NCI-H446 (cell line): Measurements from ENCODE around the gene B3GAT3.
"Not testable (repeated sequence)": the region's sequence is repeated elsewhere in the genome, so short reads cannot be mapped to it uniquely, and the experiment has no call there.

Source experiments
- DNase-seq, 2 experiments: peaks; one replicate each; lab custom pipeline; 2025; lab: John Stamatoyannopoulos, UW

B3GAT3 gene

GRCh38 chr11:62621567-62622470, at the start of gene B3GAT3:
B3GAT3 (minus strand) TSS chr11:62621986; CDS start chr11:62621947, 39 bp downstream.
- peak; percentile 94 to 99 for DNase-seq

- no peak for DNase-seq
Observed at GRCh38 chr11:62671236-62671607, 49.4 kb upstream of the B3GAT3 start.

DNA sequence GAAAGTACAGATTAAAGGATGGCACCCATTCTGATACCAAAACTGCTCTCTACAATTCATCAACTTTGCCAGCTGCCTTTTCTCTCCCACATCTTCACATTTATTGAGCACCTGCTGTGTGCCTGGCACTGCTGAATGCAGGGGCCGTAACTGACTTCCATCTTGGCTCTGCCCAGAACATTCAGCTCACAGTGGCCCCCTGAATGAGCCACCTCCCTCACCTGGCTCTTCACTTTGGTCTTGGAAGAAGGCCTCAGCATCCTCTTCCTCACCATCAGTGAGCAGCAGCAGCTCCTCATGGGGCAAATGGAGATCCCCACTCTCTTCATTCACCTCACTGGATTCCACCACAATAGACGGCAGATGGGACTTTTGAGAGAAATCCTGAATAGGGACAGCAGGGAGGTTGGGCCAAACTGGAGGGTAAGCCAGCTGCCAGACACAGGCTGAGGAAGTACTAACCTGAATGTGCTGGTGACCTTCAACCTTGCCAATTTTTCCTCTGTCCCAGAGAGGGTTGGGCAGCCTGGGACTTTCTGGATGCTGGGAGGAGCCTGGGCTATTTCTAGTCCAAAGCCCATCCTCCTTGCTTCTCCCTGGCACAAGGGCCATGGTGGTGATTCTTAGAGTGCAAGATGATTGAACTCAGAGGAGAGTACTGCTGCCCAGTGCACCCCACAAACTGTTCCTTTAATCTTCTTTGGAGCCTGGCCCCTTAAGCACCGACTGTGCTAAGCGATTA, 47.8 kb upstream of the B3GAT3 start:
- peak in 1 of 2 experiments; percentile 66 for DNase-seq

DNA sequence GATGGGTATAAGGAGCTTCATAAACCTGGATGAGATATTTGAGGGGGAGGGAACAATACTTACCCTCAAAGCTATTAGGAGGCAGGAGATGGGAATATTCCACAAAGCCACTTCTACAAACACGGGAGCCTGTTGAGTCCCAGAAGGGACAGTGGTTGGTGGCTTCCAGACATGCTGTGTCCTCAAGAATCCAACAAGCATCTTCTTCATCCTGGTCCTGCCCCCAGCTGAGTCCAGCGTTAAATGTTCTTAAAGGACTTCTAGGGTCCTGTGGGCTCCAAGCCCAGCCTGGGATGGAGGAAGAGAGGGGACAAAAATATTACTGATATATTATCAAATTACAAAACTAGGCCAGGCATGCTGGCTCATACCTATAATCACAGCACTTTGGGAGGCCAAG, 45.7 kb upstream of the B3GAT3 start:
- DNase-seq = no peak

GRCh38 chr11:62666259-62666926, 44.6 kb upstream of the B3GAT3 start:
- DNase-seq = no peak

- peak in 1 of 2 experiments; percentile 55 for DNase-seq
Observed at GRCh38 chr11:62665599-62666258, 43.9 kb upstream of the B3GAT3 start.

GRCh38 chr11:62665075-62665598, 43.4 kb upstream of the B3GAT3 start, which contains the start of the genes C11orf98 and CSKMT:
C11orf98 (minus strand) TSS chr11:62665210; CDS start chr11:62665169, 41 bp downstream.
CSKMT (plus strand) TSS chr11:62665312; CDS start chr11:62665880, 568 bp downstream.
- DNase-seq = peak; percentile 94 to 97

DNA sequence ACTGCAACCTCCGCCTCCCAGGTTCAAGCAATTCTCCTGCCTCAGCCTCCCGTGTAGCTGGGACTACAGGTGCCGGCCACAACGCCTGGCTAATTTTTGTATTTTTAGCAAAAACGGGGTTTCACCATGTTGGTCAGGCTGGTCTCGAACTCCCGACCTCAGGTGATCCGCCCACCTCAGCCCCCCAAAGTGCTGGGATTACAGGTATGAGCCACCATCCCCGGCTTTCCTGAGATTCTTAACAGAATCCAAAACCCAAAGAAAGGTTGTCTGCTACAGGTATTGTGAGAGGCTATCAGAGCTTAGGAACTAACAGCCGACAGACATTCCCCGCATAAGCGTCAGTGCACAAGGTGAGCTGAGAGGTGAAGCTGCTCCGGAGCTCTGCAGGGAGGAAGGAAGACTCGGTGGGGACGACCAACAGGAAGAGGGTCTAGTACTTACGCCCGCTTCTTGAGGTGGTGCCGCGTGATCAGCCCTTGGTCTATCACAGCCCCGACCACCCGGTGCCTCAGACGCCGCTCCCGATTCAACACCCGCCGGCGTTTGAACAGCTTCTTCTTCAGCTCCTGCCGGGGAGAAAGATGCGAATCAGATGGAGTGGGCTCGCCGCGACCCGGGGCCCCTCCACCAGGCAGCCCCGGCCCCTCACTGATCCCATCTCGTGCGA, 42.8 kb upstream of the B3GAT3 start:
- peak in 1 of 2 experiments; percentile 71 for DNase-seq

DNA sequence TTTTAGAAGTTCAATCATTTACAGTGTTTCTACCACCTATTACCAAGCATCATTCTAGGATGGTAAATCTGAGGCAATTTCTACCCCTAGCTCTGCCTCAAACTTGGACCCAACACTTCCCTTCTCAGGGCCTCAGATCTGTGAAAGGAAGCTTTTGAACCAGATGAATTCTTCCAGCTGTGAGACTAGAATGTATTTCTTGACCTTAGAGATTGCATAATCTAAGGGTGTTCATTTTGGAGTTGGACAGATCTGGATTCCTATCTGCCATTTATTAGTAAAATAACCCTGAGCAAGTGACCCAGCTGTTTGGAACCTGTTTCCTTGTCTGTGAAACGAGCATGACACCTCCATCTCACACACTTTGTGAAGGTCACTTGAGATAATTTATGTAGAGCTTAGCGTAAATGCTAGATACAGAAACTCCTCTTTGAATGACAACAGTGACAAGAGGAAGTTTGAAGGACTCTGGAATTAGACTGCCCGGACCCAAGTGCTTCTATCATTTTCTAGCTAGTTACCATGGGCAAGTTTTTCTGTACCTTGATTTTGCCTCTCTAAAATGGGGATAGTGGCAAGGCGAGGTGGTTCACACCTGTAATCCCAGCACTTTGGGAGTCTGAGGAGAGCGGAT, 35.1 kb upstream of the B3GAT3 start:
- DNase-seq = no peak

GRCh38 chr11:62654297-62654696, 32.5 kb upstream of the B3GAT3 start:
- DNase-seq = no peak

GRCh38 chr11:62652161-62653006, 30.6 kb upstream of the B3GAT3 start:
- no peak for DNase-seq

DNA sequence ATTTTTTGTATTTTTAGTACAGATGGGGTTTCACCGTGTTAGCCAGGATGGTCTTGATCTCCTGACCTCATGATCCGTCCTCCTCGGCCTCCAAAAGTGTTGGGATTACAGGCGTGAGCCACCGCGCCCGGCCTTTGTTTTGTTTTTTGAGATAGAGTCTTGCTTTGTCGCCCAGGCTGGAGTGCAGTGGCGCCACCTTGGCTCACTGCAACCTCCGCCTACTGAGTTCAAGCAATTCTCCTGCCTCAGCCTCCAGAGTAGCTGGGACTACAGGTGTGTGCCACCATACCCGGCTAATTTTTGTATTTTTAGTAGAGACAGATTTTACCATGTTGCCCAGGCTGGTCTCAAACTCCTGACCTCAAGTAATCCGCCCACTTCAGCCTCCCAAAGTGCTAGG, 28.5 kb upstream of the B3GAT3 start:
- not testable (repeated sequence) for DNase-seq

DNA sequence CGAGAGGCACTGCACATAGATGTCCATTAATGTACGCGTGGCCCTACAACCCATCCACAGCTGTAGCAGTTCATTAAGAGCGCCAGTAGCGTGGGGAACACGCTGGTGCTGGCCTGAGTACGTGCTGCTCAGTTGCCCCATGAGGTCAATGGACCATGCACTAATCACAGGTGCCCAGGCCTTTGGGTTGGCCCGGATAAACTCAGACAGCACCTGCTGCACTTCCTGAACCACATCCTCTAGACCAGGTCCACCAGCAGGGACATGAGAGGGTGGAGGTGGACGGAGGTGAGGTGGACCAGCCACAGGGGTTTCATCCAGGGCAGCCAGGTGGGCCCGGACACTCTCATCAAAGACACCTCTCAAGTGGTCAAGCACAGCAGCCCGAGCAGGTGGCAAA, 27.7 kb upstream of the B3GAT3 start:
- DNase-seq = no peak

- no peak for DNase-seq
Observed at GRCh38 chr11:62648967-62649364, 27.2 kb upstream of the B3GAT3 start.

DNA sequence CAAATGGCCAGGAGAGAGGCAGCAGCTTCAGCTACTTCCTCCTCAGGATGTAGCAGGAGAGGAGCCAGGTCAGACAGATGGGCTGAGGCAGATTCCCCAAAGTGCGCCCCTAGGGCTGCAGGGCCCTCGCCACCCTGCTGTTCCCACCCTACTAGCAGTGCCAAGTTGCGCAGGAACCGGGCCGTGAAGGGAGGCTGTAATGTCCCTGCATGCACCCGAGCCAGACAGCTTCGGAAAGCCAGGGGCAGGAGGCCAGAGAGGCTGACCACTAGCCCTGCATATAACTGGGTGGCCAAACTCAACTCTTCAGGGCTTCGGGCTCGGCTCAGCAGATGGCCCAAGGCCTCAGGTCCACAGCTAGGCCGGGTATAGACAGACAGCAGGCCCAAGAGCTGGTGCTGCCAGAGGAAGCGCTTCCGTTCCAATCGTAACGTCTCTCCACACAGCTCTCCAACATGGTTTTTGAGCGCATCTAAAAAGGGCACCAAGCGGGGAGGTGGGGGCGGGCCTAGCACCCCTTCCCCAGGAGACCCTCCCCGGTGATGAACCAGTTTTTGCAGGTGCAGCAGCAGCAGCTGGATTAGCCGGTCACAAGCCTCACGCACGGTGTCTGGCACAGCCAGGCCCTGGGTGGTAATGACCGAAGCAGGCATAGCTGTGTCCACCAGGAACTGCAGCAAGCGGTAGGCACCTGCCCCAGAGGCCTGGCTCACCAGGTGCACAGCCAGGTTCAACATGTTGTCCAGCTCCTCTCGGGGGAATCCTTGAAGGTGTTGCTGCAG, 26.6 kb upstream of the B3GAT3 start:
- DNase-seq = no peak

DNA sequence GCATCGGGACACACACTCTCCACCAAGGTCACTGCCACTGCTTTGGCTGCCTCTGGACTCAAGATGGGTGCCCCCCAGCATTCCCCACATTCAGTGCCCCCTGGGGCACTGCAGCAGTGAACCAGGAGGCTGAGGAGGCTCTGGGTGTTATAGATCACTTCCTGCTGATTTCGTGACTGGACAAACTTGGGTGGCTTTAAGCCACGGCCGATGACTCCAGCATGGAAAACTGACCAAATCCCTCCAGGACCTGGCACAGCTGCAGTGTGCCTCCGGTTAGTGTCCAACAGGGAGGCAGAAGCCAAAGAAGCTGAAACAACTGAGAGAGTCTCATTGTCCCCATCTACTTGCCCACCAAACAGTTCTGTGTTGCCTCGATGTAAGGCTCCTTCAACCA, 25.8 kb upstream of the B3GAT3 start:
- DNase-seq = no peak

DNA sequence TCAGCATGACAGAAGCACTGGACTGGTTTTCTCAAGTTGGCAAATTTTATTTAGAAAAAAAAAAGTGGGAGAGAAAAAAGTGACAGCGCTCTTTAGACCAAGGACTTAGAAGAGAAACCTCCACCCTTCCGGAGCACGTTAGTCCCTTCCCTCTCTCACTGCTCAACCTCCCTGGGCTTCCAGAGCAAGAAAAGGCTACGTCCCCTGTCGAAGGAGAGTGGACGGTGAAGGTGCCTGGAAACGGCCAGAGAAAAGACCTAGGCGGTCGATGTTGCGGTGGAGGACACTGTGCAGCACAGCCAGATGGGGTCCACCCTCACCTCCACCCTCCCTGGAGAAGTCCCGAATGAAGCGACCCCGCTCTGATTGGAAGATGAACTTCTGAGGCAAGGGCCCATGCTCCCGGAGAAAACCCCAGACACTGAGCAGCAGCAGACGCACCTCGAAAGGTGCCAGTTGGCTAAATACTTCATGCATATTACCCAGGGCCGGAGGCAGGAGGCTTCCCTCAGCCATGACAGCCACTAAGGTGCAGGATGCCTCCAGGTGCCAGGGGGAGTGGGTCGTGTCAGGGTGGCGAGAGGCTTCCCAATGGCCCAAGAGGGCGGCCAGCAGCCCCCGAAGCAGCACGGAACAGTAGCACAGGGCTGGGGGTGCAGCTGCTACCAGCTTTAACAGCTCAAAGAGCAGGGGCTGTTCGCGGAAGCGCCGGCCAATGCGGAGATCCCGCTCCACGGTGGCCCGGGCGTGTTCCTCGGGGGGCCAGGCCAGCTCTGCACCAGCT, 25.2 kb upstream of the B3GAT3 start:
- DNase-seq = no peak
